IMR-90 (cell line): ENCODE data around the gene EVI5.

ENCODE experiments used
- CEBPB ChIP-seq: IDR thresholded peaks from 2 replicates; pipeline ENCODE4 v1.6.1; 2012; ENCODE audit warnings: low read depth, low read length, improper control_type of control experiment
- CTCF ChIP-seq: conservative IDR thresholded peaks from 2 replicates; pipeline ENCODE4 v1.5.1; 2012; ENCODE audit warnings: mild to moderate bottlenecking, low read depth, low read length, improper control_type of control experiment
- POLR2A ChIP-seq: IDR thresholded peaks from 2 replicates; pipeline ENCODE4 v1.6.1; 2012; ENCODE audit warnings: mild to moderate bottlenecking, low read depth, low read length
- RAD21 ChIP-seq: IDR thresholded peaks from 2 replicates; pipeline ENCODE4 v1.6.1; 2012; ENCODE audit warnings: low read length, improper control_type of control experiment
- USF2 ChIP-seq: fragments of 150-350 bp; IDR thresholded peaks from 2 replicates; pipeline ENCODE4 v1.6.1; 2017; ENCODE audit warnings: mild to moderate bottlenecking, antibody characterized with exemption, low read length, low read depth

- no peak for TF ChIP-seq CTCF
- no peak for TF ChIP-seq CEBPB
- no peak for TF ChIP-seq RAD21
- TF ChIP-seq POLR2A = no peak
- no peak for TF ChIP-seq USF2
These were observed 297.8 kb downstream of the EVI5 start for GRCh38 chr1:92487078-92487605.
